Measurements from ENCODE around the gene MET. TPM values are rescaled to one million over a fixed set of nuclear protein-coding genes. Genes with fewer than 3 reads are reported as not detected.

MET gene
- total and polyA plus RNA-seq, 2 donors (not counting 3 experiments of a cell fraction or from before 2014, with no cell fraction given) = 21.1 to 44.5 TPM

DNA sequence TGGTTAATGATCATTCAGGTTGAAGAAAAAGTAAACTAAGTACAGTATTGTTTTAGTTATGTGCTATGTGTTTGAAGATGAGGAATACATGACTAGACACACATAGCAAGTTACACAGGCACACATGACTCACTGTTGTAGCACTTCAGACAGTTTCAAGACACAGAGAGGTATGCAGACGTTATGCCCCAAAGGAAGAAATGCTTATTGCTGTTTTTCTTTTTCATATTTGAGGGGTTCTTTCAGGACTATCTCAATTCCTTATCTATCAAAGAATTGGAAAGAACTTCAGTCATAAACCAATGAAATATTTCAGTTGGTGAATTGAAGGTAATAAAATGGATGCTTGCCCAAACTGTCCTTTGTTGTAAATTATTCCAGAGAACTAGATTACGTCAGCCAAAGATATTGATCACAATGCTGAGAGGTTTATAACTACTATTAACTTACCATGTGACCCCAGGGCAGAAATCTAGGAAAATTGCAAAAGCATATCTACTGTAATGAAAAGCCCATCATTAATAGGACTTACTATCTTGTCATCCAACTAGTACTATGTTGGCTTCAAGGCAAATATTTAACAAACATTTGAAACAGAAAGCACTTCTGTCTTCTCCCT lies 129.2 kb downstream of the MET start:
- POLR2A ChIA-PET = no interaction called here
- H3K27me3 ChIP-seq (ENCODE audit: control insufficient read depth in 2 of 2, insufficient read depth in 2 of 2, low read length in 2 of 2) = no peaks in the 10 kb centered on the region
- CTCF ChIA-PET = interaction anchor here (0.8 to 1.3 kb wide), 3 partner anchors 14 to 212 kb away, joined by 3 to 9 read pairs (median 6); partner anchors contain the start of gene MET

DNA sequence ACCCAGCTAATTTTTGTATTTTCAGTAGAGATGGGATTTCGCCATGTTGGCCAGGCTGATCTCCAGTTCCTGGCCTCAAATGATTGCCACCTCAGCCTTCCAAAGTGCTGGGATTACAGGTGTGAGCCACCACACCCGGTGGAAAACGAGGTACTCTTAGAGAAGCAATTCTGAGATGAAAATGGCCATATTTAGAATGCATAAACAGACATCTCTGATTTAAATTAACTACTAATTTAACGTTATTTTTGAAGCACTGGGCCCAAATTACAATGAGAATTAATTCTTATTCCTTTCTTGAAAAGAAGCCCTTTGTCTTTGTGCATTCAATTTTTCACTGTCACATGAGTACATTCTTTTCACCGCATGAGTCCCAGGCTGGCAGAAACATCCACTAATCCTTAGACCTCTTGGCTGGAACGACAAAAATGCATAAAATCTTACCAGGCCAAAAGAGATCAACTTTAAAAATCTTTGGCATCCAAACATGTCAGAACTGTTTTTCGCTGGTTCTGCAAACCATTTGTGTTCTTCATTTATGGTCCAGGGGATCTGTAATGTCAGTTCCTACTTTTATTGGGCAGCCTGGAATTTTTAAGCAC lies 130.2 kb downstream of the MET start:
- Histone ChIP-seq H2AFZ (ENCODE audit: low read depth, low read length) (no peak overlapping the region), H3K4me3 (replicated peaks in 1 of 3; ENCODE audit: insufficient read depth in 1 of 3, low read depth in 1 of 3, low read length in 3 of 3) (no peak overlapping the region), H3K4me1 (ENCODE audit: control insufficient read depth, extremely low read depth, insufficient read depth, low read length) (peaks cover 14% of the 10 kb centered on the region), H3K9me3 (replicated peaks; ENCODE audit: control insufficient read depth, insufficient read depth, low read length) (no peaks in the 10 kb centered on the region), H3K36me3 (ENCODE audit: control insufficient read depth in 2 of 2, extremely low read depth in 1 of 2, insufficient read depth in 2 of 2, low read length in 2 of 2) (peaks cover 0 to 2% of the 10 kb centered on the region in 2 experiments), H3K9ac (replicated peaks; ENCODE audit: extremely low read depth, insufficient read depth, low read length) (no peak overlapping the region), H3K9me1 (replicated peaks; ENCODE audit: control insufficient read depth, extremely low read depth, insufficient read depth, low read length) (no peaks in the 10 kb centered on the region), H4K20me1 (replicated peaks; ENCODE audit: control insufficient read depth, extremely low read depth, insufficient read depth, low read length) (no peaks in the 10 kb centered on the region), H3K27ac (ENCODE audit: insufficient read depth, low read depth, low read length) (no peak overlapping the region), H3K79me2 (ENCODE audit: control insufficient read depth, insufficient read depth, low read length) (no peaks in the 10 kb centered on the region), H3K27me3 (ENCODE audit: control insufficient read depth in 2 of 2, insufficient read depth in 2 of 2, low read length in 2 of 2) (no peaks in the 10 kb centered on the region), H3K4me2 (ENCODE audit: insufficient read depth, low read length) (no peak overlapping the region)
- BruUV-seq (replicated peaks) = no TSS peak
- POLR2A ChIA-PET = no interaction called here
- CTCF ChIA-PET = interaction anchor here (0.8 to 1.3 kb wide), 3 partner anchors 15 to 213 kb away, joined by 3 to 9 read pairs (median 6); partner anchors contain the start of gene MET
- TF ChIP-seq FOS (IDR thresholded peaks at IDR 0.05; ENCODE audit: borderline replicate concordance, insufficient read depth, low read length) = no peak
- no peak for TF ChIP-seq JUN (IDR thresholded peaks at IDR 0.05; ENCODE audit: borderline replicate concordance, insufficient read depth, insufficient read length, low read depth)
- no peak for TF ChIP-seq GATA2 (IDR thresholded peaks at IDR 0.05; ENCODE audit: insufficient read depth, insufficient read length, low read depth, low read length)
- TF ChIP-seq MYC (IDR thresholded peaks at IDR 0.05; ENCODE audit: low read depth, low read length) = no peak
- TF ChIP-seq POLR2A (IDR thresholded peaks at IDR 0.05; ENCODE audit: low read depth, low read length) = no peak
- no peak for TF ChIP-seq EZH2 (IDR thresholded peaks at IDR 0.05; ENCODE audit: borderline replicate concordance, low read depth, low read length, severe bottlenecking)
- TF ChIP-seq CTCF (IDR thresholded peaks at IDR 0.05; ENCODE audit: extremely low read depth in 1 of 2, insufficient read depth in 1 of 2, low read depth in 1 of 2, low read length in 2 of 2) = no peak
- no peak for TF ChIP-seq MAX (IDR thresholded peaks at IDR 0.05; ENCODE audit: insufficient read depth, insufficient read length)
- TF ChIP-seq POLR2AphosphoS5 (IDR thresholded peaks at IDR 0.05; ENCODE audit: insufficient read depth, low read depth, low read length) = no peak
- dilution Hi-C loops (cut with MboI; ENCODE audit: extremely low pct_ligation_motif_present, low sequenced_read_pairs) (no loop called here), intact Hi-C loops (cut with micrococcal nuclease) (loop anchor here (2.0 to 10.0 kb wide), 2 partner anchors 65 to 487 kb away; no protein-coding TSS in a partner anchor)
- DNase-seq (ENCODE audit: low read depth, low spot score) (no peak), FAIRE-seq (no peak)

More for the DNA sequence above, 129.2 kb downstream of the MET start:
- intact Hi-C loops (cut with micrococcal nuclease) (loop anchor here (10.0 kb wide), 1 partner anchor 486 kb away; no protein-coding TSS in a partner anchor), dilution Hi-C loops (cut with MboI; ENCODE audit: extremely low pct_ligation_motif_present, low sequenced_read_pairs) (no loop called here)
- no TSS peak for BruUV-seq (replicated peaks)
- H3K9ac ChIP-seq (replicated peaks; ENCODE audit: extremely low read depth, insufficient read depth, low read length) = no peak overlapping the region
- H3K36me3 ChIP-seq (ENCODE audit: control insufficient read depth in 2 of 2, extremely low read depth in 1 of 2, insufficient read depth in 2 of 2, low read length in 2 of 2) = peaks cover 0 to 2% of the 10 kb centered on the region in 2 experiments
- no peaks in the 10 kb centered on the region for H3K9me1 ChIP-seq (replicated peaks; ENCODE audit: control insufficient read depth, extremely low read depth, insufficient read depth, low read length)
- FAIRE-seq (no peak), DNase-seq (ENCODE audit: low read depth, low spot score) (peak; percentile 27)
- peaks cover 8% of the 10 kb centered on the region for H3K4me1 ChIP-seq (ENCODE audit: control insufficient read depth, extremely low read depth, insufficient read depth, low read length)
- H2AFZ ChIP-seq (ENCODE audit: low read depth, low read length) = no peak overlapping the region
- H3K4me3 ChIP-seq (replicated peaks in 1 of 3; ENCODE audit: insufficient read depth in 1 of 3, low read depth in 1 of 3, low read length in 3 of 3) = no peak overlapping the region
- H4K20me1 ChIP-seq (replicated peaks; ENCODE audit: control insufficient read depth, extremely low read depth, insufficient read depth, low read length) = no peaks in the 10 kb centered on the region
- H3K9me3 ChIP-seq (replicated peaks; ENCODE audit: control insufficient read depth, insufficient read depth, low read length) = no peaks in the 10 kb centered on the region
- TF ChIP-seq MYC (IDR thresholded peaks at IDR 0.05; ENCODE audit: low read depth, low read length) (no peak), MAX (IDR thresholded peaks at IDR 0.05; ENCODE audit: insufficient read depth, insufficient read length) (no peak), FOS (IDR thresholded peaks at IDR 0.05; ENCODE audit: borderline replicate concordance, insufficient read depth, low read length) (no peak), GATA2 (IDR thresholded peaks at IDR 0.05; ENCODE audit: insufficient read depth, insufficient read length, low read depth, low read length) (no peak), EZH2 (IDR thresholded peaks at IDR 0.05; ENCODE audit: borderline replicate concordance, low read depth, low read length, severe bottlenecking) (no peak)
- no peaks in the 10 kb centered on the region for H3K79me2 ChIP-seq (ENCODE audit: control insufficient read depth, insufficient read depth, low read length)
- no peak overlapping the region for H3K27ac ChIP-seq (ENCODE audit: insufficient read depth, low read depth, low read length)
- no peak overlapping the region for H3K4me2 ChIP-seq (ENCODE audit: insufficient read depth, low read length)

All from endothelial cell of umbilical vein (primary cell).